A673 (cell line): Measurements from ENCODE around the gene CLTA. TPM values are rescaled to one million over a fixed set of nuclear protein-coding genes. Genes with fewer than 3 reads are reported as not detected.
"Not testable (repeated sequence)": the region's sequence is repeated elsewhere in the genome, so short reads cannot be mapped to it uniquely, and the experiment has no call there.

Experiments
- BruUV-seq: library from RNA; stranded (reverse); fragments of 400-500 nt; replicated peaks from 2 replicates; lab custom pipeline; 2021; lab: Mats Ljungman, UMichigan
- CTCF ChIA-PET: fragments of 300-600 bp; sonication (Branson Sonifier 250); formaldehyde crosslinking; loops from one replicate; lab custom pipeline; 2022; ENCODE audit warnings: antibody characterized with exemption; lab: Charles Lee
- POLR2A ChIA-PET: fragments of 300-600 bp; sonication (Branson Sonifier 250); formaldehyde crosslinking; loops from one replicate; lab custom pipeline; 2022; ENCODE audit warnings: antibody characterized with exemption; ENCODE audit not compliant: low non-redundant PET; lab: Charles Lee
- DNase-seq: peaks from one replicate; pipeline ENCODE4 v3.0.0-alpha.2; 2015; ENCODE audit warnings: low spot score
- H3K27ac ChIP-seq: fragments of 200-600 bp; sonication (generic); 2 replicates; pipeline ENCODE4 v1.5.1; 2016; ENCODE audit warnings: mixed run types, low read depth, mild to moderate bottlenecking, mixed read lengths, antibody characterized with exemption, low read length; ENCODE audit not compliant: poor library complexity, severe bottlenecking
- H3K27me3 ChIP-seq: fragments of 200-600 bp; sonication (generic); replicated peaks from 2 replicates; pipeline ENCODE4 v1.6.1; 2017; ENCODE audit warnings: mixed run types, low read depth, mild to moderate bottlenecking, mixed read lengths, antibody characterized with exemption, low read length; ENCODE audit not compliant: insufficient read depth, poor library complexity
- H3K36me3 ChIP-seq: fragments of 200-600 bp; sonication (generic); 2 replicates; pipeline ENCODE4 v1.6.1; 2016; ENCODE audit warnings: mixed run types, mild to moderate bottlenecking, mixed read lengths, antibody characterized with exemption, low read length; ENCODE audit not compliant: insufficient read depth, poor library complexity, severe bottlenecking
- H3K4me1 ChIP-seq: fragments of 200-600 bp; sonication (generic); 2 replicates; pipeline ENCODE4 v1.6.1; 2017; ENCODE audit warnings: mixed run types, mild to moderate bottlenecking, mixed read lengths, antibody characterized with exemption, low read length; ENCODE audit not compliant: insufficient read depth, poor library complexity, severe bottlenecking
- H3K4me3 ChIP-seq: fragments of 200-600 bp; sonication (generic); 2 replicates; pipeline ENCODE4 v1.5.1; 2016; ENCODE audit warnings: low read depth, mixed run types, mild to moderate bottlenecking, mixed read lengths, low read length; ENCODE audit not compliant: poor library complexity, severe bottlenecking
- H3K9me3 ChIP-seq: fragments of 200-600 bp; sonication (generic); 2 replicates; pipeline ENCODE4 v1.6.1; 2016; ENCODE audit warnings: mixed run types, low read depth, mild to moderate bottlenecking, mixed read lengths, antibody characterized with exemption, low read length; ENCODE audit not compliant: poor library complexity, severe bottlenecking
- EZH2 ChIP-seq: fragments of 200-600 bp; sonication (generic); IDR thresholded peaks from 2 replicates; pipeline ENCODE4 v1.6.1; 2017; ENCODE audit warnings: borderline replicate concordance, low read depth, mild to moderate bottlenecking, mixed read lengths, antibody characterized with exemption, low read length; ENCODE audit not compliant: poor library complexity, severe bottlenecking
- intact Hi-C: fragments of 100-400 bp; cut with micrococcal nuclease; formaldehyde crosslinking; loops from one replicate; pipeline ENCODE4 v1.10.0; 2022; ENCODE audit not compliant: unreplicated experiment
- total RNA-seq: library from RNA; stranded (reverse); gene quantifications from 2 replicates; pipeline ENCODE4 v1.2.3, GENCODE V29; 2021
- TF ChIP-seq, protein P1 (sequence below): fragments of 300-800, 200-600 bp; sonication (generic); conservative IDR thresholded peaks from 2 replicates; pipeline ENCODE4 v1.5.1; 2017; ENCODE audit warnings: low read depth, mild to moderate bottlenecking, antibody characterized with exemption, low read length, moderate library complexity, mixed read lengths

The CLTA gene
- total RNA-seq, 1 experiment from 2014 or later, result 226 TPM

DNA sequence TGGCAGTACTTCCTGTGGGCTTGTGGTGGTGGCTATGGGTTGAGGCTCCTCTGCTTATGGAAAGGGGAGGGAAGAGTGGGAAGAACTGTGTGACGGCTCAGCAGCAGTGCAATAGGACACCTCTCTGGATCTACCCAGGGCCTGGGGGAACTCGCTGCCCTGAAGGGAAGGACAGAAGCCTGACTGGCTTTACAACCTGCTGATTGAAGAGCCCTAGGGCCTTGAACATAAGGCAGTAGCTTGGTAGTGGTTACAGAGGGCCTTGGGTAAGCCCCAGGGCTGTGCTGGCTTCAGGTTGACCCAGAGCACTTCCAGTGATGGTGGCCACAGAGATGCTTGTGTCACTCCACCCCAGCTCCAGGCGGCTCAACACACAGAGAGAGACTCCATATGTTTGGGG, 16.0 kb upstream of the CLTA start:
- no peak for TF ChIP-seq EZH2
- TF ChIP-seq, protein P1, sequence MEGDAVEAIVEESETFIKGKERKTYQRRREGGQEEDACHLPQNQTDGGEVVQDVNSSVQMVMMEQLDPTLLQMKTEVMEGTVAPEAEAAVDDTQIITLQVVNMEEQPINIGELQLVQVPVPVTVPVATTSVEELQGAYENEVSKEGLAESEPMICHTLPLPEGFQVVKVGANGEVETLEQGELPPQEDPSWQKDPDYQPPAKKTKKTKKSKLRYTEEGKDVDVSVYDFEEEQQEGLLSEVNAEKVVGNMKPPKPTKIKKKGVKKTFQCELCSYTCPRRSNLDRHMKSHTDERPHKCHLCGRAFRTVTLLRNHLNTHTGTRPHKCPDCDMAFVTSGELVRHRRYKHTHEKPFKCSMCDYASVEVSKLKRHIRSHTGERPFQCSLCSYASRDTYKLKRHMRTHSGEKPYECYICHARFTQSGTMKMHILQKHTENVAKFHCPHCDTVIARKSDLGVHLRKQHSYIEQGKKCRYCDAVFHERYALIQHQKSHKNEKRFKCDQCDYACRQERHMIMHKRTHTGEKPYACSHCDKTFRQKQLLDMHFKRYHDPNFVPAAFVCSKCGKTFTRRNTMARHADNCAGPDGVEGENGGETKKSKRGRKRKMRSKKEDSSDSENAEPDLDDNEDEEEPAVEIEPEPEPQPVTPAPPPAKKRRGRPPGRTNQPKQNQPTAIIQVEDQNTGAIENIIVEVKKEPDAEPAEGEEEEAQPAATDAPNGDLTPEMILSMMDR, result no peak
- BruUV-seq, result no TSS peak
- Histone ChIP-seq H3K4me3 (no peak overlapping the region), H3K4me1 (no peaks in the 10 kb centered on the region), H3K27me3 (no peaks in the 10 kb centered on the region), H3K36me3 (no peaks in the 10 kb centered on the region), H3K27ac (no peak overlapping the region), H3K9me3 (no peaks in the 10 kb centered on the region)
- POLR2A ChIA-PET, result no interaction called here
- CTCF ChIA-PET, result no interaction called here
- DNase-seq, result no peak
- intact Hi-C loops, result no loop called here

DNA sequence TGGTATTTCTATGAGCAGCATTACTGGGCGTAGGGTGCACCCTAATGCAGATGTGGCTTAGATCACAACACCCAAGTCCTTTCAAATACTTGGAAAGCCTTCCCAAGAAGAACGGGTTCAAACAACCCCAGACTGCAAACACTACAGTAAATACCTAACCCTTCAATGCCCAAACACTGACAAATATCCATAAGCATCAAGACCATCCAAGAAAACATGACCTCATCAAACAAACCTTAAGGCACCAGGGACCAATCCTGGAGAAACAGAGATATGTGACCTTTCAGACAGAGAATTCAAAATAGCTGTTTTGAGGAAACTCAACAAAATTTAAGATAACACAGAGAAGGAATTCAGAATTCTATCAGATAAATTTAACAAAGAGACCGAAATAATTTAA, 15.5 kb upstream of the CLTA start:
- BruUV-seq, POLR2A ChIA-PET, H3K9me3 ChIP-seq, intact Hi-C loops, CTCF ChIA-PET, H3K27ac ChIP-seq, DNase-seq, H3K36me3 ChIP-seq, H3K27me3 ChIP-seq, H3K4me3 ChIP-seq, H3K4me1 ChIP-seq: not testable (repeated sequence)

DNA sequence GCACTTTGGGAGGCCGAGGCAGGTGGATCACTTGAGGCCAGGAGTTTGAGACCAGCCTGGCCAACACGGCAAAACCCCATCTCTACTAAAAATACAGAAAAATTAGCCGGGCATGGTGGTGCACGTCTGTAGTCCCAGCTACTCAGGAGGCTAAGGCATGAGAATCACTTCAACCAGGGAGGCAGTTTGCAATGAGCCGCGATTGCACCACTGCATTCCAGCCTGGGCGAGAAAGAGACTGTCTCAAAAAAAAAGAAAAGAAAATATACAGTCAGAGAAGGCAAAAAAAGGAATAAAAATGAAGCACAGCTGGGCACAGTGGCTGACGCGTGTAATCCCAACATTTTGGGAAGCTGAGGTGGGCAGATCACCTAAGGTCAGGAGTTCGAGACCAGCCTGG, 14.2 kb upstream of the CLTA start:
- intact Hi-C loops, DNase-seq, H3K36me3 ChIP-seq, H3K27me3 ChIP-seq, CTCF ChIA-PET, POLR2A ChIA-PET, H3K4me3 ChIP-seq, H3K9me3 ChIP-seq, H3K4me1 ChIP-seq, H3K27ac ChIP-seq, BruUV-seq: not testable (repeated sequence)

DNA sequence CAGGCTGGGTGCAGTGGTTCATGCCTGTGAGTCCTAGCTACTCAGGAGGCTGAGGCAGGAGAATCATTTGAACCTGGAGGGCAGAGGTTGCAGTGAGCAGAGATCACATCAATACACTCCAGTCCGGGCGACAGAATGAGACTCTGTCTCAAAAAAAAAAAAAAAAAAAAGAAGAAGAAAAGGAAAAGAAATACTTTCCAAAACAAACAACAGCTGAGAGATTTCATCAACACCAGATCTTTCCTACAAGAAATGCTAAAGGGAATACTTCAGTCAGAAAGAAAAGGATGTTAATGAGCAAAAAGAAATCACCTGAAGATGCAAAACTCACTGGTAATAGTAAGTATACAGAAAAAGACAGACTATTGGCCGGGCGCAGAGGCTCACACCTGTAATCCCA, 13.2 kb upstream of the CLTA start:
- Histone ChIP-seq H3K4me1 (no peaks in the 10 kb centered on the region), H3K4me3 (no peak overlapping the region), H3K36me3 (no peaks in the 10 kb centered on the region), H3K27me3 (no peaks in the 10 kb centered on the region), H3K9me3 (no peaks in the 10 kb centered on the region), H3K27ac (no peak overlapping the region)
- no TSS peak for BruUV-seq
- no peak for DNase-seq
- ChIA-PET CTCF (no interaction called here), POLR2A (no interaction called here)
- TF ChIP-seq, protein P1, result no peak
- no peak for TF ChIP-seq EZH2
- intact Hi-C loops, result no loop called here

DNA sequence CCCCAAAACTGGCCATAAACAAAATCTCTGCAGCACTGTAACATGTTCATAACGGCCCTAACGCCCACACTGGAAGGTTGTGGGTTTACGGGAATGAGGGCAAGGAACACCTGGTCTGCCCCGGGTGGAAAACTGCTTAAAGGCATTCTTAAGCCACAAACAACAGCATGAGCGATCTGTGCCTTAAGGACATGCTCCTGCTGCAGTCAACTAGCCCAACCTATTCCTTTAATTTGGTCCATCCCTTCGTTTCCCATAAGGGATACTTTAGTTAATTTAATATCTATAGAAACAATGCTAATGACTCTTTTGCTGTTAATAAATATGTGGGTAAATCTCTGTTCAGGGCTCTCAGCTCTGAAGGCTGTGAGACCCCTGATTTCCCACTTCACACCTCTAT, 10.5 kb upstream of the CLTA start:
- CTCF ChIA-PET, H3K27me3 ChIP-seq, H3K4me3 ChIP-seq, DNase-seq, intact Hi-C loops, H3K27ac ChIP-seq, H3K36me3 ChIP-seq, POLR2A ChIA-PET, H3K4me1 ChIP-seq, BruUV-seq, H3K9me3 ChIP-seq: not testable (repeated sequence)
